ENCODE results near the gene TCEANC.

GRCh38 chrX:13605611-13606010 is 47.3 kb upstream of the TCEANC start:
- TF ChIP-seq POLR2A (IDR thresholded peaks at IDR 0.05) = no peak
- TF ChIP-seq, protein P1, sequence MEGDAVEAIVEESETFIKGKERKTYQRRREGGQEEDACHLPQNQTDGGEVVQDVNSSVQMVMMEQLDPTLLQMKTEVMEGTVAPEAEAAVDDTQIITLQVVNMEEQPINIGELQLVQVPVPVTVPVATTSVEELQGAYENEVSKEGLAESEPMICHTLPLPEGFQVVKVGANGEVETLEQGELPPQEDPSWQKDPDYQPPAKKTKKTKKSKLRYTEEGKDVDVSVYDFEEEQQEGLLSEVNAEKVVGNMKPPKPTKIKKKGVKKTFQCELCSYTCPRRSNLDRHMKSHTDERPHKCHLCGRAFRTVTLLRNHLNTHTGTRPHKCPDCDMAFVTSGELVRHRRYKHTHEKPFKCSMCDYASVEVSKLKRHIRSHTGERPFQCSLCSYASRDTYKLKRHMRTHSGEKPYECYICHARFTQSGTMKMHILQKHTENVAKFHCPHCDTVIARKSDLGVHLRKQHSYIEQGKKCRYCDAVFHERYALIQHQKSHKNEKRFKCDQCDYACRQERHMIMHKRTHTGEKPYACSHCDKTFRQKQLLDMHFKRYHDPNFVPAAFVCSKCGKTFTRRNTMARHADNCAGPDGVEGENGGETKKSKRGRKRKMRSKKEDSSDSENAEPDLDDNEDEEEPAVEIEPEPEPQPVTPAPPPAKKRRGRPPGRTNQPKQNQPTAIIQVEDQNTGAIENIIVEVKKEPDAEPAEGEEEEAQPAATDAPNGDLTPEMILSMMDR (IDR thresholded peaks at IDR 0.05) = no peak
- TF ChIP-seq EP300 (IDR thresholded peaks at IDR 0.05) = no peak

Measured in suprapubic skin (tissue), 3 donors.